ENCODE measurements around the gene ICA1. TPM values are rescaled to one million over a fixed set of nuclear protein-coding genes. Genes with fewer than 3 reads are reported as not detected.

The ICA1 gene
- total and polyA plus RNA-seq, 8 donors = 34.8 to 74.4 (median 50.4) TPM

- H3K27ac ChIP-seq = no peak overlapping the region
- no peaks in the 10 kb centered on the region for H3K27me3 ChIP-seq
- DNase-seq (no peak), ATAC-seq (no peak), FAIRE-seq (no peak)
- no peaks in the 10 kb centered on the region for H3K9me3 ChIP-seq
- no peak for TF ChIP-seq CTCF (IDR thresholded peaks at IDR 0.05)
- WGBS, 2 donors = 91% methylated on average over 1 of the region's 1 CpG
- intact Hi-C loops (cut with DNase I) = no loop called here
- no peak overlapping the region for H3K4me3 ChIP-seq
- H3K4me1 ChIP-seq = peaks cover 0 to 3% (median 0%) of the 10 kb centered on the region in 3 donors
- no peaks in the 10 kb centered on the region for H3K36me3 ChIP-seq
Observed at GRCh38 chr7:8169171-8169570, 92.8 kb downstream of the ICA1 start.

- WGBS, 2 donors = 89 to 97% methylated on average over 3 of the region's 3 CpGs
- no peak for ATAC-seq
- Histone ChIP-seq H3K27ac (no peak overlapping the region), H3K27me3 (no peaks in the 10 kb centered on the region), H3K4me3 (no peak overlapping the region), H3K4me1 (peaks cover 0 to 3% (median 0%) of the 10 kb centered on the region in 3 donors), H3K36me3 (no peaks in the 10 kb centered on the region), H3K9me3 (no peaks in the 10 kb centered on the region)
- no peak for DNase-seq
- FAIRE-seq = no peak
- no peak for TF ChIP-seq CTCF (IDR thresholded peaks at IDR 0.05)
- intact Hi-C loops (cut with DNase I) = no loop called here
Observed at GRCh38 chr7:8168336-8168735, 93.6 kb downstream of the ICA1 start.

- no peak for DNase-seq
- no peak overlapping the region for H3K27ac ChIP-seq
- no peak overlapping the region for H3K4me3 ChIP-seq
- no peaks in the 10 kb centered on the region for H3K27me3 ChIP-seq
- TF ChIP-seq CTCF (IDR thresholded peaks at IDR 0.05) = no peak
- intact Hi-C loops (cut with DNase I) = no loop called here
- ATAC-seq = no peak
- FAIRE-seq = no peak
- 17 to 33% methylated on average over 4 of the region's 4 CpGs for WGBS, 2 donors
- H3K9me3 ChIP-seq = no peaks in the 10 kb centered on the region
- no peaks in the 10 kb centered on the region for H3K4me1 ChIP-seq
- no peaks in the 10 kb centered on the region for H3K36me3 ChIP-seq
Observed at GRCh38 chr7:8165150-8165549, 96.8 kb downstream of the ICA1 start.

GRCh38 chr7:8162181-8162580 is 99.8 kb downstream of the ICA1 start:
- FAIRE-seq (no peak), ATAC-seq (no peak), DNase-seq (no peak)
- no peaks in the 10 kb centered on the region for H3K27me3 ChIP-seq
- no peak overlapping the region for H3K4me3 ChIP-seq
- H3K9me3 ChIP-seq = no peaks in the 10 kb centered on the region
- WGBS, 2 donors = 77 to 83% methylated on average over 3 of the region's 3 CpGs
- intact Hi-C loops (cut with DNase I) = no loop called here
- H3K36me3 ChIP-seq = no peaks in the 10 kb centered on the region
- H3K4me1 ChIP-seq = no peaks in the 10 kb centered on the region
- no peak for TF ChIP-seq CTCF (IDR thresholded peaks at IDR 0.05)
- no peak overlapping the region for H3K27ac ChIP-seq

GRCh38 chr7:8161364-8161828 is 100.6 kb downstream of the ICA1 start:
- Histone ChIP-seq H3K27ac (no peak overlapping the region), H3K4me3 (no peak overlapping the region), H3K36me3 (no peaks in the 10 kb centered on the region), H3K27me3 (no peaks in the 10 kb centered on the region), H3K9me3 (no peaks in the 10 kb centered on the region), H3K4me1 (no peaks in the 10 kb centered on the region)
- ATAC-seq = no peak
- no peak for TF ChIP-seq CTCF (IDR thresholded peaks at IDR 0.05)
- intact Hi-C loops (cut with DNase I) = no loop called here
- DNase-seq = no peak
- WGBS, 2 donors = 91% methylated on average over 4 of the region's 4 CpGs
- no peak for FAIRE-seq
